HG02571 (cell line): ENCODE results near the gene TTBK2.

Experiments used
- ATAC-seq: cut with Tn5 transposase; IDR thresholded peaks from one replicate; pipeline ENCODE4 v1.9.1; 2021; ENCODE audit warnings: mild to moderate bottlenecking, moderate library complexity; ENCODE audit not compliant: unreplicated experiment

The TTBK2 gene

GRCh38 chr15:42695527-42696071, 225.0 kb downstream of the TTBK2 start:
- no peak for ATAC-seq

- no peak for ATAC-seq
These were observed 226.2 kb downstream of the TTBK2 start for GRCh38 chr15:42694398-42694797.

- no peak for ATAC-seq
These were observed 226.6 kb downstream of the TTBK2 start for GRCh38 chr15:42693942-42694341.

GRCh38 chr15:42693496-42693895, 227.1 kb downstream of the TTBK2 start:
- ATAC-seq, result no peak

- ATAC-seq, result no peak
These were observed 227.6 kb downstream of the TTBK2 start for GRCh38 chr15:42692997-42693396.

GRCh38 chr15:42692536-42692935, 228.0 kb downstream of the TTBK2 start:
- no peak for ATAC-seq

- ATAC-seq, result no peak
These were observed 228.8 kb downstream of the TTBK2 start for GRCh38 chr15:42691770-42692169.

GRCh38 chr15:42691308-42691707, 229.3 kb downstream of the TTBK2 start:
- no peak for ATAC-seq
